Neutrophil (primary cell): ENCODE measurements around the gene FSCN2.

Source experiments
- H3K27ac ChIP-seq: fragments of 200-600 bp; sonication (generic); 2 replicates; pipeline ENCODE4 v1.5.1; 2016; ENCODE audit warnings: mild to moderate bottlenecking, moderate library complexity
- H3K27me3 ChIP-seq: fragments of 200-600 bp; sonication (generic); 2 replicates; pipeline ENCODE4 v1.6.0; 2016; ENCODE audit warnings: mild to moderate bottlenecking
- H3K36me3 ChIP-seq: fragments of 200-600 bp; sonication (generic); 2 replicates; pipeline ENCODE4 v1.5.1; 2017
- H3K4me1 ChIP-seq, 2 experiments: fragments of 200-600 bp in 1 of 2; sonication (generic) in 1 of 2; 1 replicate in 1 of 2; 2 replicates in 1 of 2; pipeline versions ENCODE4 v1.5.1 to v1.6.1; 2013 to 2016; ENCODE audit warnings: low read depth in 1 of 2, low read length in 1 of 2, mild to moderate bottlenecking in 1 of 2, moderate library complexity in 1 of 2; ENCODE audit not compliant: control insufficient read depth in 1 of 2, insufficient read depth in 1 of 2
- H3K4me3 ChIP-seq, 2 experiments: fragments of 200-600 bp in 1 of 2; sonication (generic) in 1 of 2; 1 replicate in 1 of 2; 2 replicates in 1 of 2; pipeline ENCODE4 v1.5.1; 2013 to 2016; ENCODE audit warnings: low read depth in 1 of 2, low read length in 1 of 2, mild to moderate bottlenecking in 1 of 2, moderate library complexity in 1 of 2
- H3K9me3 ChIP-seq: fragments of 200-600 bp; sonication (generic); 2 replicates; pipeline ENCODE4 v1.5.1; 2016
- TF ChIP-seq, protein P1 (sequence below): fragments of 200-600 bp; sonication (generic); IDR thresholded peaks from 2 replicates; pipeline ENCODE4 v1.5.1; 2016; ENCODE audit warnings: antibody characterized with exemption

Gene FSCN2

DNA sequence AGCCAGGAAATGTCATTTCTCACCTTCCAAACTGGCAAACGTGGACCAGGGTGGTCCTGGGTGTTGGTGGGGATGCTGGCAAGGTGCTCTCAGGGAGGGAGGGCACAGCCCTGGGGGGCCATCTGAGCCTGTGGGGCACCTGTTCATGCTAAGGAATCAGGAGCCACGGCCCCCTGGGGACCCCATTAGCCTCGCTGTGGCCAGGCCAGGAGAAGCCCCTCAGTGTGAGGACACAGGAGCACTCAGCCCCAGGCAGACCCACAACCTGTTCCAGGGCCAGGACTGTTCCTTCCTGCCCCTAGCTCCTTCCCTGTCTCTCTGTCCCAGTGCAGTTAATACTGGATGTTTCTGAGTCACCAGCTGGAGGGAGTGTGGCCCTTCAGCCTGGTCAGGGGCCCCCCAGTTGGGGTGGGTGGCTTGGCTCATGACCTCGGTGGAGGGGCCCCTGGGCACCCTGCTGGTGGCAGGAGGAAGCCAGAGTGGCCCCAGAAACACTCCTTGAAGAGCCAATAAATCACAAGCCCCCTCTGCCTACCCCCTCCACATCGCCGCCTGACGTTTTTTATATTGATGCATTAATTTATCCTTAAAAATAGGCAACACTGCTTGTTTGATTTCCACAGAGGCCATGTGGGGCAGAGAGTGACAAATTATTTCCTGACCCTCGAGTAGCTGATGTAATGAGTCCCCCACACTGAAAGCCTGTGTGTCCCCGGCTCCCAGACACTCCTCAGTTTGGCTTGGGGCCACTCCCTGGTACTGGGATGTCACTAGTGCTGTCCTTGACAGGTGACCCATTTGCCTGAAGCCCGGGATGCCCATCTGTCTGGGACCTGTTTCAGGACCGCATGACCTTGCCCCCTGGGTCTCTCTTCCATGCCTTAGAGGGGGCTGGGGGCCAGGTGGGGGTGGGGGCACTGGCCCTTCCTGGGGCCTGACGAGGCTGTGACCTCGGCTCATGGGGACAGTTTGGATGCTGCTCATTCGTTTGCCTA, 37.9 kb upstream of the FSCN2 start:
- no peak overlapping the region for H3K27ac ChIP-seq

DNA sequence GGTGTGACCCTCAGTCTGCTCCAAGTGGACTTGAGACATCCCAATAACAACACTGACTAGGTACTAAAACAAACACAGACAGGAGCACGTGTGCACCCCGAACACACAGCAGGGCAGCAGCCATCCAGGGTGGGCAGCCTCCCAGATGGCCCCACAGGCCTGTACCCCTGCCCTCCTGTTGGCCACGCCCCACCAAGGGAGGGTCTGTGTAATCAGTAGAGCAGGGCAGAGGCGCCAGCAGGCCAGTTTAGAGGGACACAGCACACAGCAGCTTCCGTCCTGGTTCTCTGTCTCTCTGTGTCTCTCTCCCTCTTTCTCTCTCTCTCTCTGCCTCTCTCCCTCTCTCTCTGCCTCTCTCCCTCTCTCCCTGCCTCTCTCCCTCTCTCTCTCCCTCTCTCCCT, 37.0 kb upstream of the FSCN2 start:
- Histone ChIP-seq H3K4me1 (peaks cover 12 to 13% of the 10 kb centered on the region in 2 experiments), H3K4me3 (no peak overlapping the region), H3K36me3 (no peaks in the 10 kb centered on the region), H3K27me3 (peaks cover 96% of the 10 kb centered on the region), H3K9me3 (no peaks in the 10 kb centered on the region), H3K27ac (no peak overlapping the region)
- TF ChIP-seq, protein P1, sequence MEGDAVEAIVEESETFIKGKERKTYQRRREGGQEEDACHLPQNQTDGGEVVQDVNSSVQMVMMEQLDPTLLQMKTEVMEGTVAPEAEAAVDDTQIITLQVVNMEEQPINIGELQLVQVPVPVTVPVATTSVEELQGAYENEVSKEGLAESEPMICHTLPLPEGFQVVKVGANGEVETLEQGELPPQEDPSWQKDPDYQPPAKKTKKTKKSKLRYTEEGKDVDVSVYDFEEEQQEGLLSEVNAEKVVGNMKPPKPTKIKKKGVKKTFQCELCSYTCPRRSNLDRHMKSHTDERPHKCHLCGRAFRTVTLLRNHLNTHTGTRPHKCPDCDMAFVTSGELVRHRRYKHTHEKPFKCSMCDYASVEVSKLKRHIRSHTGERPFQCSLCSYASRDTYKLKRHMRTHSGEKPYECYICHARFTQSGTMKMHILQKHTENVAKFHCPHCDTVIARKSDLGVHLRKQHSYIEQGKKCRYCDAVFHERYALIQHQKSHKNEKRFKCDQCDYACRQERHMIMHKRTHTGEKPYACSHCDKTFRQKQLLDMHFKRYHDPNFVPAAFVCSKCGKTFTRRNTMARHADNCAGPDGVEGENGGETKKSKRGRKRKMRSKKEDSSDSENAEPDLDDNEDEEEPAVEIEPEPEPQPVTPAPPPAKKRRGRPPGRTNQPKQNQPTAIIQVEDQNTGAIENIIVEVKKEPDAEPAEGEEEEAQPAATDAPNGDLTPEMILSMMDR = no peak

More for the DNA sequence above, 37.9 kb upstream of the FSCN2 start:
- peaks cover 95% of the 10 kb centered on the region for H3K27me3 ChIP-seq
- H3K4me1 ChIP-seq = peaks cover 12 to 13% of the 10 kb centered on the region in 2 experiments
- TF ChIP-seq, protein P1 = no peak
- H3K9me3 ChIP-seq = no peaks in the 10 kb centered on the region
- H3K4me3 ChIP-seq = no peak overlapping the region
- no peaks in the 10 kb centered on the region for H3K36me3 ChIP-seq

DNA sequence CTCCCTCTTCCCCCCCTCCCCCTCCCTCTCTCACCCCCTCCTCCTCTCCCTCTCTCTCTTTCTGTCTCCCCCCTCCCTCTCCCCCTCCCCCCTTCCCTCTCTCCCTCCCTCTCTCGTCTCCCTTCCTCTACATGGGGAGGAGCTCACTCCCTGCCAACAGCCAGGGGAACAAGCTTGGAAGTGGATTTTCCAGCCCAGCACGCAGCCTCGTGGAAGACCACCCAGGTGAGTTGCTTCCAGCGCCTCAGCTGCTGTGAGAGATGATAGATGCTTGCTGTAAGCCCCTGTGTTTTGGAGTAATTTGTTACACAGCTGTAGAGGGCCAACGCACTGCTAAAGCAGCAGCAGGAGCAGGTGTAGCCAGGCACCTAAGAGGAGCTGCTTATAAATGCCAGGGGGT, 36.4 kb upstream of the FSCN2 start:
- Histone ChIP-seq H3K4me1 (peaks cover 12 to 13% of the 10 kb centered on the region in 2 experiments), H3K36me3 (no peaks in the 10 kb centered on the region), H3K9me3 (no peaks in the 10 kb centered on the region), H3K27ac (no peak overlapping the region), H3K4me3 (no peak overlapping the region), H3K27me3 (peaks cover 96% of the 10 kb centered on the region)
- TF ChIP-seq, protein P1 = no peak

DNA sequence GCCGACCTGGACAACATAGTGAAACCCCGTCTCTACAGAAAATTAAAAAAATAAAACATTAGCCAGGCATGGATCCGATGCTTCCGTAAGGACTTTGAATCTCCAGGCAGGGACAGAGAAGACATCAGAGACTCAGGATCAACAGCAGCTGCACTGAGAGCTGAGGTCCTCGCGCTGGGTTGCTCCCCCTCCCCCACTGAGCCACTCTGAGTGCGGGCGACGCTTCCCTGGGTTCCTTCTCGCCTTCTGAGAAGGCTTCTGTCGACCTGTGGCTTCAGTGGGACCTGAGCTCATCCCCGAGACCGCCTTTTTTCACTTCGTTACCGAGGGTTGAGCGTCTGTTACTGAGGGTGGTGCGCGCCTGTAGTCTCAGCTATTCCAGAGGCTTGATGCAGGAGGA, 36.0 kb upstream of the FSCN2 start:
- Histone ChIP-seq H3K36me3 (no peaks in the 10 kb centered on the region), H3K27ac (no peak overlapping the region), H3K4me3 (no peak overlapping the region), H3K27me3 (peaks cover 93% of the 10 kb centered on the region), H3K9me3 (no peaks in the 10 kb centered on the region), H3K4me1 (peaks cover 11 to 13% of the 10 kb centered on the region in 2 experiments)
- TF ChIP-seq, protein P1 = no peak

DNA sequence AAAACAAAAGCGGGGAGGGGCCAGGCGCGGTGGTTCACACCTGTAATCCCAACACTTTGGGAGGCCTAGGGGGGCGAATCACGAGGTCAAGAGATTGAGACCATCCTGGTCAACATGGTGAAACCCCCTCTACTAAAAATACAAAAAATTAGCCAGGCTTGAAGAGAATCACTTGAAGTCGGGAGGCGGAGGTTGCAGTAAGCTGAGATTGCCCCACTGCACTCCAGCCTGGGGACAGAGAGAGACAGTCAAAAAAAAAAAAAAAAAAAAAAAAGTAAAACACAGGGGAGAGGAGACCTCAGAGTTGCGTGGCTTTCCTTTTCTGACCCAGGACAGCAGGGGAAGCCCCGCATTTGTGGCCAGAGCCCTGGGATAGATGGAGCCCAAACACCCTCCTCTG, 35.5 kb upstream of the FSCN2 start:
- Histone ChIP-seq H3K36me3 (no peaks in the 10 kb centered on the region), H3K9me3 (no peaks in the 10 kb centered on the region), H3K27me3 (peaks cover 88% of the 10 kb centered on the region), H3K4me1 (peaks cover 6 to 9% of the 10 kb centered on the region in 2 experiments), H3K27ac (no peak overlapping the region), H3K4me3 (no peak overlapping the region)
- TF ChIP-seq, protein P1 = no peak
